ENCODE measurements around the gene CNTN5. TPM values are rescaled to one million over a fixed set of nuclear protein-coding genes. Genes with fewer than 3 reads are reported as not detected.

CNTN5 gene
- total RNA-seq, 1 donor from 2014 or later, result not detected

DNA sequence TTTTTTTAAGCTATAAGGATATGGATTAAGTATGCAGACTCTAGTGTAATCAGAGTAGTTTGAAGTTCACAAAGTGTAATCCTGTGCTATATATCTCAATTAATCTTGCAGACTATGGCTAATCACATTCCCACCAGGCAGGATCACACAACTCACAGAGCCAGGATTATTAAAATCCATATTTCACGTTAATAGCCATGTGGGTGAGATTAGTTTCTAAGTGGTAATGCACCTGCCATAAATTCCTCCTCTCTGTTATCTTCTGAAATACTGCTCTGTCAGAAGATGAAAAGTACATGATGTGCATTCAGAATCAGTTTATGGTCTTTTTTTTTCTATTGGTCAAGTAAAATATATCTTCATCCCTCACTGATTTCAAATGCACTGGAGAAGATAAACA is 686.1 kb downstream of the CNTN5 start:
- Histone ChIP-seq H3K36me3 (no peaks in the 10 kb centered on the region), H3K4me3 (no peak overlapping the region), H3K9me3 (no peaks in the 10 kb centered on the region), H3K27me3 (no peaks in the 10 kb centered on the region), H3K4me1 (no peaks in the 10 kb centered on the region), H3K27ac (no peak overlapping the region)
- ATAC-seq (no peak), DNase-seq (no peak)
- intact Hi-C loops (cut with DNase I), result no loop called here
- TF ChIP-seq, protein P1, sequence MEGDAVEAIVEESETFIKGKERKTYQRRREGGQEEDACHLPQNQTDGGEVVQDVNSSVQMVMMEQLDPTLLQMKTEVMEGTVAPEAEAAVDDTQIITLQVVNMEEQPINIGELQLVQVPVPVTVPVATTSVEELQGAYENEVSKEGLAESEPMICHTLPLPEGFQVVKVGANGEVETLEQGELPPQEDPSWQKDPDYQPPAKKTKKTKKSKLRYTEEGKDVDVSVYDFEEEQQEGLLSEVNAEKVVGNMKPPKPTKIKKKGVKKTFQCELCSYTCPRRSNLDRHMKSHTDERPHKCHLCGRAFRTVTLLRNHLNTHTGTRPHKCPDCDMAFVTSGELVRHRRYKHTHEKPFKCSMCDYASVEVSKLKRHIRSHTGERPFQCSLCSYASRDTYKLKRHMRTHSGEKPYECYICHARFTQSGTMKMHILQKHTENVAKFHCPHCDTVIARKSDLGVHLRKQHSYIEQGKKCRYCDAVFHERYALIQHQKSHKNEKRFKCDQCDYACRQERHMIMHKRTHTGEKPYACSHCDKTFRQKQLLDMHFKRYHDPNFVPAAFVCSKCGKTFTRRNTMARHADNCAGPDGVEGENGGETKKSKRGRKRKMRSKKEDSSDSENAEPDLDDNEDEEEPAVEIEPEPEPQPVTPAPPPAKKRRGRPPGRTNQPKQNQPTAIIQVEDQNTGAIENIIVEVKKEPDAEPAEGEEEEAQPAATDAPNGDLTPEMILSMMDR (IDR thresholded peaks at IDR 0.05), result no peak

DNA sequence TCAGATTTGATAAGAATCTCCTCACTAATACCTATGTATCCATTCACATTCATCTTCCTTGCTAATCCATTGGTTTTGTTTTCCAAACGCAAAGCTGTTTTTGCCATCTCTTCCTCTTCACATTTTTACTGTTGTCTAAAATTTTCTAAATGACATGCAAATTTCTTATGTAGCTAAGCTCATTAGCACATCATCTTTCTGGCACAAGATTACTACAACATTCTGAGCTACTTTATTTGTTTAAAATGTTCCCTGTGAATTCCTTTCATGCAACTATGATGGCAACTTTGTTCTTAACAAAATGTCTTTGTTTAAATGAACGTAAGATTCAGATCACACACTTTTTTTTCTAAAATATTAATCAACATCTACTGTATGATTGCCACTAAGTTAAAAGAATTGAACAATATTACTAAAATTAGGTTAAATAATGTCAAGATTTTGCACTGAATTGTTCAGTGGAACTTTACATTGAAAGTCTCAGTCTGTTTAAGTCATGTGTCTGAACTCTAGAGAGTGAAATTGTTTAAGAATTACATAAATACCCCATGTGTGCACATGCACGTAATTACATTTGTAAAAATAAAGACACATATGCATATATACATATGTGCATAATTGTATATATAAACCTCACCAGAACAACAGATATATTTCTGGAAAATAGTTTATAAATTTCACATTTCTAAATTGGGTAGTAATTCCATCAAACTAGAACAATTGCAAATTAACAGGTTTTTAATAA is 688.4 kb downstream of the CNTN5 start:
- Histone ChIP-seq H3K27me3 (no peaks in the 10 kb centered on the region), H3K36me3 (no peaks in the 10 kb centered on the region), H3K27ac (no peak overlapping the region), H3K4me1 (no peaks in the 10 kb centered on the region), H3K9me3 (no peaks in the 10 kb centered on the region), H3K4me3 (no peak overlapping the region)
- TF ChIP-seq, protein P1 (IDR thresholded peaks at IDR 0.05), result no peak
- ATAC-seq (no peak), DNase-seq (no peak)
- intact Hi-C loops (cut with DNase I), result no loop called here

DNA sequence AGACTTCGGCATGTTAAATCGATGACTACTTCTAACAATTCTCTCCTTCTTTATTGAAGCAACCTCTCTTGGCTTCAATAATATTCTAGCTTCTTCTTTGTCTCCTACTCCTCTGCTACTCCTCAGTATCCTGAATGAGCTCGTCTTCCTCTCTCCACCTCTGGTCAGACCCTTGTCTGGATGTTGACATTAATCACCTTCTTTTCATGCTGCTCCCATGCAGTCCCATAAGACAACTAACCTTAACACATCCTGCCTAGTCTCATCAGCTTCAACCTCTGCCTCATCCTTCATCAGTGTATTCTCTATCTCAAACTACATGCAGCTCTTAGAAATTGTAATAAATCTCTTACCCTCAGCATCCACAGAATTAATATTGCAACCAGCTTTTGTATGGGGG is 695.6 kb downstream of the CNTN5 start:
- Histone ChIP-seq H3K27me3 (no peaks in the 10 kb centered on the region), H3K4me1 (no peaks in the 10 kb centered on the region), H3K4me3 (no peak overlapping the region), H3K27ac (no peak overlapping the region), H3K36me3 (no peaks in the 10 kb centered on the region), H3K9me3 (no peaks in the 10 kb centered on the region)
- TF ChIP-seq, protein P1 (IDR thresholded peaks at IDR 0.05), result no peak
- ATAC-seq, result no peak
- no peak for DNase-seq
- intact Hi-C loops (cut with DNase I), result no loop called here

DNA sequence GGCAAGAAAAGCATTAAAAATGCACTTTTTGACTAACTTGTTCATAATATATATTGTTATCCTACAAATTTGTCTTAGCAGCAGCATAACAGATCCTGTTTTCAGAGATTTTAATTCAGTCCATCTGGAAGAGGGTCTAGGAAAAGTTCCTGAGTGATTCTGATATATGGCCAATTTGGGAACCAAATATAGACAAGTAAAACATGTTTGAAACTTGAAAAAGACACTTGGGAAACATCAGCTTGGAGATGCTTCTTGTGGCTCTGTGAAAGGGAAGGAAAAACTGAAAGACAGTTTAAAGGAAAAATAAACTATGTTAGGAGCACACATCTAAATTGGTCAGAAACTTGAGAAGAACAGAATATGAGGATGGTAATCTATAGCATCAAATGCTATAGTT is 697.5 kb downstream of the CNTN5 start:
- intact Hi-C loops (cut with DNase I), result no loop called here
- Histone ChIP-seq H3K27me3 (no peaks in the 10 kb centered on the region), H3K36me3 (no peaks in the 10 kb centered on the region), H3K4me1 (no peaks in the 10 kb centered on the region), H3K27ac (no peak overlapping the region), H3K9me3 (no peaks in the 10 kb centered on the region), H3K4me3 (no peak overlapping the region)
- ATAC-seq (no peak), DNase-seq (no peak)
- TF ChIP-seq, protein P1 (IDR thresholded peaks at IDR 0.05), result no peak

DNA sequence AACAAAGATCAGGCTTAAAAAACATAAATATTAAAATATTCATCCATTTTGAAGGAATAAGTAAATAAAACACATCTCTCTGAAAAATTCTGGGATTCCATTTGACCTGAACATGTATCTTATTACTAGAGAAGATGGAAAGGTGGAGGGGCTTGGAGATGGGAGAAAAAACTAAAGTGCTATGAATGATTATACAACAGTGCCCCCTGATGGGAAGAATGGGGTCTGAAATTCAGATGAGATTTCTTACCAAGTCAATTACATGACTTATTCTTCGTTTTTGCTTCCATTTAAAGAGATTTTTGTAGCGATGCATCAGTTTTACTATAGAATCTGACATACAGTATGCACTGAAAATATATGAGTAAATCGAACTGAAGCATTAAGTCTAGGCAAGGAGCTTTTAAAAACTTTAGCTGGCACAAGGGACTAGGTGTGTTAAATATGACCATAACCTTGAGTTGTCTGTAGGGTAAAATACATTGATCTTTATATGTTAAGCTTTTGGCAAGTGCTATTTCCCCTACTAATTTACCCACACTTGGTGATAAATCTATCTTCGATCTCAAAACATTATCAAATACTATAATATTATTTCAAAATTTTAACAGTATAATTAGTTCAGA is 718.8 kb downstream of the CNTN5 start:
- TF ChIP-seq, protein P1 (IDR thresholded peaks at IDR 0.05), result peak; percentile 48
- H3K4me1 ChIP-seq, result no peaks in the 10 kb centered on the region
- H3K4me3 ChIP-seq, result no peak overlapping the region
- intact Hi-C loops (cut with DNase I), result no loop called here
- no peaks in the 10 kb centered on the region for H3K36me3 ChIP-seq
- no peaks in the 10 kb centered on the region for H3K27me3 ChIP-seq
- DNase-seq (no peak), ATAC-seq (no peak)
- no peaks in the 10 kb centered on the region for H3K9me3 ChIP-seq
- H3K27ac ChIP-seq, result no peak overlapping the region
